Thyroid gland (tissue), 4 donors: ENCODE measurements around the gene CD302. TPM values are rescaled to one million over a fixed set of nuclear protein-coding genes. Genes with fewer than 3 reads are reported as not detected.

Experiments used
- DNase-seq, 2 donors: peaks; one replicate each; pipeline ENCODE4 v3.0.0-alpha.2; 2019
- H3K27ac ChIP-seq, 3 donors: fragments of 200-600 bp; sonication (generic); 1 replicate in 2 of 3; 2 replicates in 1 of 3; pipeline ENCODE4 v1.5.1; 2016 to 2019; ENCODE audit warnings: mild to moderate bottlenecking in 1 of 3, moderate library complexity in 1 of 3
- H3K27me3 ChIP-seq: fragments of 200-600 bp; sonication (generic); one replicate; pipeline ENCODE4 v1.5.1; 2019
- H3K36me3 ChIP-seq, 2 donors: fragments of 200-600 bp; sonication (generic); one replicate each; pipeline ENCODE4 v1.5.1; 2016 to 2019
- H3K4me1 ChIP-seq, 2 donors: fragments of 200-600 bp; sonication (generic); one replicate each; pipeline ENCODE4 v1.5.1; 2017 to 2019
- H3K4me3 ChIP-seq, 3 donors: fragments of 200-600 bp; sonication (generic); replicated peaks in 1 of 3; 1 replicate in 2 of 3; 2 replicates in 1 of 3; pipeline ENCODE4 v1.5.1; 2016; ENCODE audit warnings: mild to moderate bottlenecking in 1 of 3
- H3K9me3 ChIP-seq: fragments of 200-600 bp; sonication (generic); one replicate; pipeline ENCODE4 v1.5.1; 2017
- POLR2A ChIP-seq, 2 donors: fragments of 450-650 bp; IDR thresholded peaks; one replicate each; pipeline ENCODE4 v1.6.1; 2017; ENCODE audit warnings: antibody characterized with exemption in 2 of 2, mild to moderate bottlenecking in 2 of 2, moderate library complexity in 1 of 2
- WGBS, 2 donors: methylation state at CpG; one replicate each; pipeline ENCODE4 v1.1.5; 2017; 5-methylcytosine and 5-hydroxymethylcytosine counted together
- intact Hi-C: fragments of 100-400 bp; cut with DNase I; formaldehyde crosslinking; loops from one replicate; pipeline ENCODE4 v1.15.1; 2023
- total RNA-seq, 4 donors: library from RNA; depleted of rRNA; stranded (reverse); fragments of >200 nt; gene quantifications; one replicate each; pipeline ENCODE4 v1.2.3, GENCODE V29; 2016
- TF ChIP-seq, protein P1 (sequence below), 6 experiments: fragments of 200-600 bp in 3 of 6; fragments of 450-650 bp in 3 of 6; sonication (generic) in 3 of 6; IDR thresholded peaks; one replicate each; pipeline ENCODE4 v1.5.1; 2016 to 2019; ENCODE audit warnings: antibody characterized with exemption in 6 of 6, mild to moderate bottlenecking in 2 of 6, inconsistent platforms in 1 of 6, moderate library complexity in 1 of 6

CD302 gene
- total RNA-seq, 4 donors from 2014 or later = 64.4 to 122 (median 77.6) TPM

DNA sequence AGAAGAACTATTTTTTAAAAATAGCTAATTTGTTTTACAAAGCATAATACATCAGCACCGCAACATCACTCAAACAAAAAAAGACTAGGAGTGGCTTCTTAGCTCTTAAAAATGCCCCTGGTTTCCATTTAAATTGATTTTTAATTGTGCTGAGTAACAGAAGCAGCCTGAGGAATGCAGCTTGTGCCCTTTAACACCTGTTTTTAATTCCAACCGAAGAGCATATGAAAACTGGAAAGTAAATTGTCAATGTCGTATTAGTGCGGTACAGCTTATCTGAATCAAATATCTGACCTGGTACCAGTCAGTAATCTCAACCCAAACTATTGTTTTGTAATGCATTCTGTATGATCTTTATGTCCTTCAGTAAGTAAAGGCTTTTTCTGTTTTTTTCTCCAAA lies 13.2 kb upstream of the CD302 start:
- H3K27ac ChIP-seq = no peak overlapping the region
- H3K4me1 ChIP-seq = no peaks in the 10 kb centered on the region
- TF ChIP-seq POLR2A (IDR thresholded peaks at IDR 0.05) = no peak
- TF ChIP-seq, protein P1, sequence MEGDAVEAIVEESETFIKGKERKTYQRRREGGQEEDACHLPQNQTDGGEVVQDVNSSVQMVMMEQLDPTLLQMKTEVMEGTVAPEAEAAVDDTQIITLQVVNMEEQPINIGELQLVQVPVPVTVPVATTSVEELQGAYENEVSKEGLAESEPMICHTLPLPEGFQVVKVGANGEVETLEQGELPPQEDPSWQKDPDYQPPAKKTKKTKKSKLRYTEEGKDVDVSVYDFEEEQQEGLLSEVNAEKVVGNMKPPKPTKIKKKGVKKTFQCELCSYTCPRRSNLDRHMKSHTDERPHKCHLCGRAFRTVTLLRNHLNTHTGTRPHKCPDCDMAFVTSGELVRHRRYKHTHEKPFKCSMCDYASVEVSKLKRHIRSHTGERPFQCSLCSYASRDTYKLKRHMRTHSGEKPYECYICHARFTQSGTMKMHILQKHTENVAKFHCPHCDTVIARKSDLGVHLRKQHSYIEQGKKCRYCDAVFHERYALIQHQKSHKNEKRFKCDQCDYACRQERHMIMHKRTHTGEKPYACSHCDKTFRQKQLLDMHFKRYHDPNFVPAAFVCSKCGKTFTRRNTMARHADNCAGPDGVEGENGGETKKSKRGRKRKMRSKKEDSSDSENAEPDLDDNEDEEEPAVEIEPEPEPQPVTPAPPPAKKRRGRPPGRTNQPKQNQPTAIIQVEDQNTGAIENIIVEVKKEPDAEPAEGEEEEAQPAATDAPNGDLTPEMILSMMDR (IDR thresholded peaks at IDR 0.05) = no peak
- H3K36me3 ChIP-seq = no peaks in the 10 kb centered on the region
- no peaks in the 10 kb centered on the region for H3K27me3 ChIP-seq
- intact Hi-C loops = no loop called here
- WGBS, 2 donors = 86 to 90% methylated on average over 4 of the region's 4 CpGs
- no peaks in the 10 kb centered on the region for H3K9me3 ChIP-seq
- DNase-seq = no peak
- no peak overlapping the region for H3K4me3 ChIP-seq

DNA sequence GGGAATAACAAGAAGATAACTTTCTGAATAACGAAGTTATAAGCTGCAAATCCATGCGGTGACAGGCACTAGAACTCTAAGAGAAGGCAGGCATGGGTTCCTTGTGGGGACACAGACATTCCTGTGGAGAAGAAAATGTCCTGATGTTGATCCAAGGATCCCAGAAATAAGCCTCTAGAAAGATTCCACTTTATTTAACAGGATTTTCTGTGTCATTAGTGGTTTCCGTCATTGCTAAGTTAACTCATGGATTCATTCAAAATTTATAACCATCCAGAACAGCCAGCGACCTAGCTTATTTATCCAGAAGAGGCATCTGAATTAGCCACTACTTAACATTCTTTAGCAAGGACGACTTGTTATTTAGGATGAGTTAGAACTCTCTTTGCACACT lies 10.0 kb upstream of the CD302 start:
- H3K9me3 ChIP-seq = no peaks in the 10 kb centered on the region

DNA sequence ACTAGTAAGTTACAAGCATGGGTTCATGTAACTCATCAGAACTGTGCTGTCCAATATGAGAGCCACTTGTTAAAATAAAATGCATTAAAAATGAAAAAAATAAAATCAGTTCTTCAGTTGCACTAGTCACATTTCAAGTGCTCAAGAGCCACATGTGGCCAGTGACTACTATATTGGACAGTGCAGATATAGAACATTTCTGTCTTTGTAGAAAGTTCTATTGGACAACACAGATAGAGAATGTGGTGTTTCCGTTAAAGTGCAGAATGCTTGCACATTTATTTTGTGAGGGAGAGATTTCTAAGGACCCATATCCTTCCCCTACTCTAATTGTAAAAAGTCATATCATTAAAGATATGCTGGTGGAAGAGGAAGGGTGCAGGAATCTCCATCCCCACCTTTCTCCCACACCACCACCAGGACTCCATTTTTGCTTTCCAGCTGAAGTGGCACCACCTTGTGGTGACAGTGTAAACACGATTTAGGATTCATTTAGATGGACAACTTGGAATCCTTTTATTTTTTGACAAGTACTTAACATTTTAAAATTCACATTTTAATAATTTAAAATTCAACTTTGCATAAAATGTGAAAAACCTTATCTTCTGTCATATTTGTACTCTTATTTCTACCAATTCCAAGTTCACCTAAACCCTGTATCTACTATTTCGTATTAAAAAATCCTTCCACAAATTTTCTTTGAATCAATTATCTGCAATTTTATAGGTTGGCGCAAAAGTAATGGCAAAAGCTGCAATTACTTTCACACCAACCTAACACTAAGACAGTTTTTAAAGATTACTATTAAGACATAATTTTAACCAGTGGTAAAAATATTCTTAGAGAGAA lies 9.4 kb upstream of the CD302 start:
- no peaks in the 10 kb centered on the region for H3K36me3 ChIP-seq
- TF ChIP-seq, protein P1 (IDR thresholded peaks at IDR 0.05) = peak; percentile 58 to 92 (median 69)
- TF ChIP-seq POLR2A (IDR thresholded peaks at IDR 0.05) = no peak
- WGBS, 2 donors = 72 to 77% methylated on average over 4 of the region's 4 CpGs
- no peaks in the 10 kb centered on the region for H3K27me3 ChIP-seq
- no peak overlapping the region for H3K4me3 ChIP-seq
- intact Hi-C loops = loop anchor here (10.0 kb wide), 1 partner anchor 83 kb away; no protein-coding TSS in a partner anchor
- H3K9me3 ChIP-seq = no peaks in the 10 kb centered on the region
- no peaks in the 10 kb centered on the region for H3K4me1 ChIP-seq
- no peak overlapping the region for H3K27ac ChIP-seq
- peak; percentile 46 to 54 for DNase-seq

More for the DNA sequence above, 10.0 kb upstream of the CD302 start:
- WGBS, 2 donors = 77 to 81% methylated on average over 5 of the region's 5 CpGs
- TF ChIP-seq, protein P1 (IDR thresholded peaks at IDR 0.05) = no peak
- no peak for TF ChIP-seq POLR2A (IDR thresholded peaks at IDR 0.05)
- Histone ChIP-seq H3K4me1 (no peaks in the 10 kb centered on the region), H3K27me3 (no peaks in the 10 kb centered on the region), H3K36me3 (no peaks in the 10 kb centered on the region), H3K27ac (no peak overlapping the region), H3K4me3 (no peak overlapping the region)
- no peak for DNase-seq
- intact Hi-C loops = loop anchor here (10.0 kb wide), 1 partner anchor 83 kb away; no protein-coding TSS in a partner anchor

DNA sequence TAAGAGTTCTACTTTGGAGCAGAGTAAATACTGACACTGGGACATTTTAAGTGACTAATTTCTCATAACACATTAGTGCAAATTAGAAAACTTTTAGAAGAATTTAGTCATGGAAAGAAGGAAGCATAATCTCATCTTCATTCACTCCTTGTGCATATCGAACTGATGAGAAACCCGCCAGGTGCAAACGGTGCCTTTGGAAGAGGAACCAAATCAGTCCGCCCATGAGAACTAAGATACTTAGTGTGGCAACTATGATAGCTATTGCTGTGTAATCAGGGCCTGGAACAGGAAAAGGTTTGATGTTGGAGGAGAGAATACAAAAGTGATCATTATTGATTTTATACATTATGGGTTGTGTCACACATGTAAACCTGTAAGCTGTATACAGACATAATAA lies 6.9 kb upstream of the CD302 start:
- DNase-seq = no peak
- Histone ChIP-seq H3K27ac (no peak overlapping the region), H3K27me3 (no peaks in the 10 kb centered on the region), H3K4me1 (no peaks in the 10 kb centered on the region), H3K4me3 (no peak overlapping the region), H3K9me3 (no peaks in the 10 kb centered on the region), H3K36me3 (no peaks in the 10 kb centered on the region)
- WGBS, 2 donors = 84 to 96% methylated on average over 4 of the region's 4 CpGs
- intact Hi-C loops = loop anchor here (10.0 kb wide), 1 partner anchor 80 kb away; no protein-coding TSS in a partner anchor
- TF ChIP-seq POLR2A (IDR thresholded peaks at IDR 0.05) = no peak
- TF ChIP-seq, protein P1 (IDR thresholded peaks at IDR 0.05) = no peak
